Mammary epithelial cell (primary cell): Measurements from ENCODE around the gene GPR176.

ENCODE experiments used
- CTCF ChIP-seq, 2 donors: IDR thresholded peaks in 1 of 2; conservative IDR thresholded peaks in 1 of 2; 2 replicates each; pipeline ENCODE4 v1.5.1; 2011 to 2012; ENCODE audit warnings: inconsistent platforms in 2 of 2, low read length in 2 of 2, mild to moderate bottlenecking in 2 of 2, control low read depth in 1 of 2, low read depth in 1 of 2; ENCODE audit not compliant: insufficient read depth in 1 of 2; ENCODE audit errors: extremely low read depth in 1 of 2
- EZH2 ChIP-seq: IDR thresholded peaks from 2 replicates; pipeline ENCODE4 v1.6.1; 2012; ENCODE audit warnings: low read length, inconsistent platforms, borderline replicate concordance

GRCh38 chr15:39776068-39776467, 144.0 kb downstream of the GPR176 start:
- TF ChIP-seq EZH2 (no peak), CTCF (conservative IDR thresholded peaks at IDR 0.05 in 1 of 2, IDR thresholded peaks at IDR 0.05 in 1 of 2; ENCODE audit: extremely low read depth in 1 of 2, insufficient read depth in 1 of 2, low read depth in 1 of 2, low read length in 2 of 2) (no peak)
